Measurements from ENCODE around the gene MYO1D.

- TF ChIP-seq BHLHE40 (IDR thresholded peaks at IDR 0.05; ENCODE audit: borderline replicate concordance) (no peak), SP1 (IDR thresholded peaks at IDR 0.05) (no peak), SUZ12 (IDR thresholded peaks at IDR 0.05) (no peak), FOXM1 (IDR thresholded peaks at IDR 0.05; ENCODE audit: borderline replicate concordance) (no peak), TARDBP (IDR thresholded peaks at IDR 0.05) (no peak), ARNT (IDR thresholded peaks at IDR 0.05) (no peak), FOXK2 (IDR thresholded peaks at IDR 0.05) (no peak), ZNF384 (IDR thresholded peaks at IDR 0.05) (no peak), NFRKB (IDR thresholded peaks at IDR 0.05) (no peak), ELF4 (IDR thresholded peaks at IDR 0.05) (no peak)
These were observed 384.2 kb downstream of the MYO1D start for GRCh38 chr17:32492648-32493289.
